Forelimb muscle (tissue), 1 donor: ENCODE results near the gene KIAA1217. TPM values are rescaled to one million over a fixed set of nuclear protein-coding genes. Genes with fewer than 3 reads are reported as not detected.

ENCODE experiments used
- DNase-seq: peaks from one replicate; pipeline ENCODE4 v3.0.0-alpha.2; 2013; ENCODE audit warnings: low read depth
- polyA plus RNA-seq: library from polyadenylated mRNA; unstranded; fragments of 120-200 nt; gene quantifications from one replicate; pipeline ENCODE4 v1.2.1, GENCODE V29; 2013; ENCODE audit not compliant: insufficient read length

KIAA1217 gene
- polyA plus RNA-seq, 1 donor: 36.0 TPM

- no peak for DNase-seq
Measured at GRCh38 chr10:24550680-24551079, 341.7 kb downstream of the KIAA1217 start.

GRCh38 chr10:24551161-24551560 is 342.2 kb downstream of the KIAA1217 start:
- DNase-seq: no peak

- no peak for DNase-seq
Measured at GRCh38 chr10:24552346-24553016, 343.5 kb downstream of the KIAA1217 start.

GRCh38 chr10:24553051-24553612 is 344.2 kb downstream of the KIAA1217 start:
- DNase-seq: no peak

GRCh38 chr10:24554036-24554435 is 345.1 kb downstream of the KIAA1217 start:
- no peak for DNase-seq

GRCh38 chr10:24556126-24556749 is 347.3 kb downstream of the KIAA1217 start:
- DNase-seq: peak; percentile 24

GRCh38 chr10:24556750-24557742 is 348.1 kb downstream of the KIAA1217 start:
- peak; percentile 48 for DNase-seq

- DNase-seq: no peak
Measured at GRCh38 chr10:24561453-24561852, 352.5 kb downstream of the KIAA1217 start.

GRCh38 chr10:24568042-24568441 is 359.1 kb downstream of the KIAA1217 start:
- DNase-seq: no peak

- no peak for DNase-seq
Measured at GRCh38 chr10:24569330-24569796, 360.4 kb downstream of the KIAA1217 start.

- no peak for DNase-seq
Measured at GRCh38 chr10:24569828-24570657, 361.1 kb downstream of the KIAA1217 start.

- DNase-seq: no peak
Measured at GRCh38 chr10:24570658-24571426, 361.9 kb downstream of the KIAA1217 start.

- no peak for DNase-seq
Measured at GRCh38 chr10:24571870-24572450, 363.0 kb downstream of the KIAA1217 start.

- DNase-seq: no peak
Measured at GRCh38 chr10:24574161-24574560, 365.2 kb downstream of the KIAA1217 start.

- DNase-seq: no peak
Measured at GRCh38 chr10:24574578-24575155, 365.7 kb downstream of the KIAA1217 start.

GRCh38 chr10:24575481-24576002 is 366.6 kb downstream of the KIAA1217 start:
- DNase-seq: no peak

- DNase-seq: no peak
Measured at GRCh38 chr10:24579448-24579847, 370.5 kb downstream of the KIAA1217 start.

- no peak for DNase-seq
Measured at GRCh38 chr10:24579906-24580305, 371.0 kb downstream of the KIAA1217 start.

- no peak for DNase-seq
Measured at GRCh38 chr10:24589265-24589664, 380.3 kb downstream of the KIAA1217 start.
